Measurements from ENCODE around the gene PDE7B.

Gene PDE7B

DNA sequence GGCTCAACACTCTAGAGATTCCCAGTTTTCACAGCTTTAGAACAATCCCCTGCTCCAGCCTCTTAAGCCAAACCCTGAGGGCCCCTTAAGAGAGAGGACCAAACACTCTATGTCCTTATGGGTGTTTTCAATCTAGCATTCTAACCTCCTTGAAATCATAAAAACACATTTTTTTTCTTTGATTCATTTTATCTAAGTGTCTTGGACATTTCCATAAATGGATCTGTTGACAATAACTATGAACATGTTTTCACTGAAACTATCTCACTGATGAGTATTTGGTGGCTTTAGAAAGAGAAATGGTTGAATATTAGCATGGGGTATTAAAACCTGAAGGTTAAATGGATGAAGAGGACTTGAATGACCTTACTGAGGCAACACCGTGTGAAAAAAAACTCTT, 27.6 kb upstream of the PDE7B start:
- no peaks in the 10 kb centered on the region for H3K9me3 Mint-ChIP-seq
- TF ChIP-seq, protein P1, sequence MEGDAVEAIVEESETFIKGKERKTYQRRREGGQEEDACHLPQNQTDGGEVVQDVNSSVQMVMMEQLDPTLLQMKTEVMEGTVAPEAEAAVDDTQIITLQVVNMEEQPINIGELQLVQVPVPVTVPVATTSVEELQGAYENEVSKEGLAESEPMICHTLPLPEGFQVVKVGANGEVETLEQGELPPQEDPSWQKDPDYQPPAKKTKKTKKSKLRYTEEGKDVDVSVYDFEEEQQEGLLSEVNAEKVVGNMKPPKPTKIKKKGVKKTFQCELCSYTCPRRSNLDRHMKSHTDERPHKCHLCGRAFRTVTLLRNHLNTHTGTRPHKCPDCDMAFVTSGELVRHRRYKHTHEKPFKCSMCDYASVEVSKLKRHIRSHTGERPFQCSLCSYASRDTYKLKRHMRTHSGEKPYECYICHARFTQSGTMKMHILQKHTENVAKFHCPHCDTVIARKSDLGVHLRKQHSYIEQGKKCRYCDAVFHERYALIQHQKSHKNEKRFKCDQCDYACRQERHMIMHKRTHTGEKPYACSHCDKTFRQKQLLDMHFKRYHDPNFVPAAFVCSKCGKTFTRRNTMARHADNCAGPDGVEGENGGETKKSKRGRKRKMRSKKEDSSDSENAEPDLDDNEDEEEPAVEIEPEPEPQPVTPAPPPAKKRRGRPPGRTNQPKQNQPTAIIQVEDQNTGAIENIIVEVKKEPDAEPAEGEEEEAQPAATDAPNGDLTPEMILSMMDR (IDR thresholded peaks at IDR 0.05; ENCODE audit: unreplicated experiment in 3 of 3): no peak
- no peaks in the 10 kb centered on the region for H3K36me3 Mint-ChIP-seq (ENCODE audit: low read depth)
- no peak overlapping the region for H3K27ac Mint-ChIP-seq
- H3K27me3 Mint-ChIP-seq (ENCODE audit: low read depth): no peaks in the 10 kb centered on the region
- no peak overlapping the region for H3K4me3 Mint-ChIP-seq
- H3K4me1 Mint-ChIP-seq: no peaks in the 10 kb centered on the region

DNA sequence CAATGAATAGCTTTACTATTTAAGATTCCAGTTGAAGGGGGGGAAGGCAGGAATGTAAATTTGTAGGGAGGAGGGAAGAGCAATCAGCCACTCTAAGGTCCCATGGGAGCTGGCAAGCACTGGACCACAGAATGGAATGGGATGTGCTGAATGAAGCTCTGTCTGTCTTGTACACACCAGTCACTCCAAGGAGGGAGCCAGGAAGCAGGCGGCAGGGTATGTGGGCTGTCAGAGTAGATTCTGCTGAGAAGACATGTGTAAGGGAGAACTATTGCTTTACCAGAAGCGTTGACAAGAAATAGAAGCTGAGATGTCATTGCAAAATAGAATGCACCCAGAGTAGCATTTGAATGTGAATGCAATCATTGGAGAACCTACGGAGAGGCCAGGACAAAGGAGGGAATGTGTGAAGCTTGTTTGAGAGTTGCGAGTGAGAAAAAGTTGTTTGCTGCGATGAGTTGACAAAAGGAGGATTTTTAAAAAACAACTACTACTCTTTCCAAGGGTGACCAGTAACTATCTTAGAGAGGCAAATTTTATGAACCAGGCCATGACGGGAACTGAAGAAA, 25.2 kb upstream of the PDE7B start:
- no peaks in the 10 kb centered on the region for H3K27me3 Mint-ChIP-seq (ENCODE audit: low read depth)

DNA sequence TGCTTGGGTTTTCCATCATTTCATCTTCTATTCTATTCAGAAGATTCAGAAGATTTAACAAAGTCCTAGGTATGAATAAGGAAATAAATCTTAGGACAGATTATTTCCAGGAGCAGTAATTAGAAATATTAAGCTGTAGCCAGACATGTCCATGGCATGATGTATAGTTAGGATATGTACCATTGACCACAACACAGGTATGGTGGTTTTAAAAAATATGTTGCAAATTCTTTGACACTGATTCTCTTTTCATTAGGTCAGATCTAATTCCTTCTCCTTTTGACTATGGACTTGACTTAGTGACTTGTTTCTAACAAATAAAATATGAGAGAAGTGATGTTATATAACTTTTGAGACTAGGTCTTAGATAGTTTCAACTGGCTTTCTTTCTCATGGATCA, 23.5 kb upstream of the PDE7B start:
- H3K4me3 Mint-ChIP-seq: no peak overlapping the region
- no peaks in the 10 kb centered on the region for H3K4me1 Mint-ChIP-seq
- TF ChIP-seq, protein P1 (IDR thresholded peaks at IDR 0.05; ENCODE audit: unreplicated experiment in 3 of 3): no peak
- no peak overlapping the region for H3K27ac Mint-ChIP-seq
- H3K9me3 Mint-ChIP-seq: no peaks in the 10 kb centered on the region
- peaks cover under 1% of the 10 kb centered on the region for H3K27me3 Mint-ChIP-seq (ENCODE audit: low read depth)
- H3K36me3 Mint-ChIP-seq (ENCODE audit: low read depth): no peaks in the 10 kb centered on the region

More for the DNA sequence above, 25.2 kb upstream of the PDE7B start:
- Mint-ChIP-seq H3K27ac (no peak overlapping the region), H3K9me3 (no peaks in the 10 kb centered on the region), H3K4me3 (no peak overlapping the region), H3K4me1 (no peaks in the 10 kb centered on the region), H3K36me3 (ENCODE audit: low read depth) (no peaks in the 10 kb centered on the region)
- TF ChIP-seq, protein P1 (IDR thresholded peaks at IDR 0.05; ENCODE audit: unreplicated experiment in 3 of 3): no peak

DNA sequence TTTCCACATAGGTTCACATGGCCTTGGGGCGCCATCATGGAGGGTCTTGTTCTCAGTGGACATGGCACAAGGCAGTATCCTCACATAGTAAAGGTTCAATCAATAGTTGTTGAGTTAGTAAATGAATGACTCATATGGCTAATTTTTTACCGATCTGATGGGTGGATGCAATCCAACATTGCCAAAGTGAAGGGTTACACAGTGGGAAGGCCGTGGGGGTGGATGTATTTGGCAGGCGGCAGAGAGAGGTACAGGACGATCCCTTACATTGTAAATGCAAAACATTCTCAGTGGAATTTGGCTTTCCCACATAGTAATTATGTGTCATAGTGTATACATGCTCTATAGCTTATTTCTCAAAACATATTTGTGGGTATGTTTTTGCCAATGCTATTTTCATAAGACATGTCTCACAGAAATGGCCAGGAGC, 21.0 kb upstream of the PDE7B start:
- Mint-ChIP-seq H3K4me1 (no peaks in the 10 kb centered on the region), H3K36me3 (ENCODE audit: low read depth) (no peaks in the 10 kb centered on the region), H3K27ac (no peak overlapping the region), H3K9me3 (no peaks in the 10 kb centered on the region), H3K27me3 (ENCODE audit: low read depth) (peaks cover 5% of the 10 kb centered on the region), H3K4me3 (no peak overlapping the region)
- TF ChIP-seq, protein P1 (IDR thresholded peaks at IDR 0.05; ENCODE audit: unreplicated experiment in 3 of 3): no peak

DNA sequence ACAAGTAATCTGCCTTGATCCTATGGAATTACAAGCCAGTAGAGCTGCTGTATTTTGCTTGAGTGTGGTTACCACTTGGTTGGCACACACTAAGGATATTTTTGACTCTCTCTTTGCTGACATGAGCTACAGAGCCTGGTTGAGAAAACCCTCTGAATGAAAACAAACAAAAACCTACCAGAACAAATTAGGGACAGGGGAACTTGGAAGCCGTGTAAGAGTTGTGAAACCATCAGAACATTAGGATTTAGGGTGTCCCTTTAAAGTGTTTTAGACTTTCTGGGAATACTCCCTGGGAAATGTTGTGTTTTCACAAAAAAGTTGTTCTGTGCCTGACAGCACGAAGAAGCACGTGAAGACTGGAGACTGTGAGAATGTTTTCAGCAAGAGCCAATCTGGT, 20.5 kb upstream of the PDE7B start:
- TF ChIP-seq, protein P1 (IDR thresholded peaks at IDR 0.05; ENCODE audit: unreplicated experiment in 3 of 3): no peak
- no peaks in the 10 kb centered on the region for H3K9me3 Mint-ChIP-seq
- H3K4me1 Mint-ChIP-seq: no peaks in the 10 kb centered on the region
- H3K27ac Mint-ChIP-seq: no peak overlapping the region
- peaks cover 5% of the 10 kb centered on the region for H3K27me3 Mint-ChIP-seq (ENCODE audit: low read depth)
- no peaks in the 10 kb centered on the region for H3K36me3 Mint-ChIP-seq (ENCODE audit: low read depth)
- no peak overlapping the region for H3K4me3 Mint-ChIP-seq

DNA sequence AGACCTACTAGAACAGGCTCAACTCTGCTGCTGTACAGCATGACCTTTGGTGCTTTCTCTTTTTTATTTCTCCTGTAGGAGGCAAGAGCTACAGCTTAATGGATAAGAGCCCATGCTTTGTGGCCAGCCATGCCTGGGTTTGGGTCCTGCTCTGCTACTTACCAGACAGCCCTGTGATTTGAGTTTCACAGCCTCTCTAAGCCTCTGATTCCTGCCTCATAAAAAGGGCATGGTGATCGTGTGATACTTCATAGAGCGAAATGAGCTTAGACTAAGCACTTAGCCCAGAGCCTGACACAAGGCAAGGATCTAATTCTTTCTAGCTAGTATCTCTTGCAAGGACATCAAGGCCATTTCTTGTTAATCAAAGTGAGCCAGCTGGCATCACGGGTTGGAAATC, 19.3 kb upstream of the PDE7B start:
- H3K9me3 Mint-ChIP-seq: no peaks in the 10 kb centered on the region
- TF ChIP-seq, protein P1 (IDR thresholded peaks at IDR 0.05; ENCODE audit: unreplicated experiment in 3 of 3): no peak
- H3K27me3 Mint-ChIP-seq (ENCODE audit: low read depth): peaks cover 5% of the 10 kb centered on the region
- H3K4me3 Mint-ChIP-seq: no peak overlapping the region
- H3K27ac Mint-ChIP-seq: no peak overlapping the region
- no peaks in the 10 kb centered on the region for H3K36me3 Mint-ChIP-seq (ENCODE audit: low read depth)
- no peaks in the 10 kb centered on the region for H3K4me1 Mint-ChIP-seq

All from nephron (organoid).